GM04503 (cell line): ENCODE measurements around the gene HS6ST1.

Experiments
- DNase-seq: peaks from one replicate; pipeline ENCODE4 v3.0.0-alpha.2; 2012; ENCODE audit warnings: low read depth

Gene HS6ST1

GRCh38 chr2:128298846-128299507 lies 19.7 kb downstream of the HS6ST1 start:
- no peak for DNase-seq

GRCh38 chr2:128298286-128298685 lies 20.4 kb downstream of the HS6ST1 start:
- DNase-seq, result no peak

GRCh38 chr2:128293870-128294455 lies 24.7 kb downstream of the HS6ST1 start:
- no peak for DNase-seq

- no peak for DNase-seq
Observed at GRCh38 chr2:128293426-128293755, 25.3 kb downstream of the HS6ST1 start.

- no peak for DNase-seq
Observed at GRCh38 chr2:128292599-128293425, 25.9 kb downstream of the HS6ST1 start.

GRCh38 chr2:128291844-128292598 lies 26.6 kb downstream of the HS6ST1 start:
- no peak for DNase-seq

GRCh38 chr2:128291161-128291843 lies 27.4 kb downstream of the HS6ST1 start:
- DNase-seq, result no peak

- DNase-seq, result no peak
Observed at GRCh38 chr2:128290356-128290755, 28.3 kb downstream of the HS6ST1 start.

GRCh38 chr2:128289439-128289838 lies 29.2 kb downstream of the HS6ST1 start:
- no peak for DNase-seq

GRCh38 chr2:128288781-128289180 lies 29.9 kb downstream of the HS6ST1 start:
- DNase-seq, result no peak

- no peak for DNase-seq
Observed at GRCh38 chr2:128287780-128288735, 30.6 kb downstream of the HS6ST1 start.

GRCh38 chr2:128286905-128287779 lies 31.5 kb downstream of the HS6ST1 start:
- DNase-seq, result no peak

GRCh38 chr2:128286011-128286721 lies 32.5 kb downstream of the HS6ST1 start:
- DNase-seq, result no peak

GRCh38 chr2:128285329-128285931 lies 33.2 kb downstream of the HS6ST1 start:
- DNase-seq, result no peak

- DNase-seq, result no peak
Observed at GRCh38 chr2:128284841-128285240, 33.8 kb downstream of the HS6ST1 start.

GRCh38 chr2:128284037-128284441 lies 34.6 kb downstream of the HS6ST1 start:
- DNase-seq, result no peak

- DNase-seq, result no peak
Observed at GRCh38 chr2:128282976-128283810, 35.5 kb downstream of the HS6ST1 start.
